DMS153 treated with DMSO at 0.1 percent for 48 hours (cell line): ENCODE measurements around the gene ADAMTSL1.

ENCODE experiments used
- DNase-seq: peaks from one replicate; lab custom pipeline; 2025; ENCODE audit not compliant: unreplicated experiment; lab: John Stamatoyannopoulos, UW

Gene ADAMTSL1

DNA sequence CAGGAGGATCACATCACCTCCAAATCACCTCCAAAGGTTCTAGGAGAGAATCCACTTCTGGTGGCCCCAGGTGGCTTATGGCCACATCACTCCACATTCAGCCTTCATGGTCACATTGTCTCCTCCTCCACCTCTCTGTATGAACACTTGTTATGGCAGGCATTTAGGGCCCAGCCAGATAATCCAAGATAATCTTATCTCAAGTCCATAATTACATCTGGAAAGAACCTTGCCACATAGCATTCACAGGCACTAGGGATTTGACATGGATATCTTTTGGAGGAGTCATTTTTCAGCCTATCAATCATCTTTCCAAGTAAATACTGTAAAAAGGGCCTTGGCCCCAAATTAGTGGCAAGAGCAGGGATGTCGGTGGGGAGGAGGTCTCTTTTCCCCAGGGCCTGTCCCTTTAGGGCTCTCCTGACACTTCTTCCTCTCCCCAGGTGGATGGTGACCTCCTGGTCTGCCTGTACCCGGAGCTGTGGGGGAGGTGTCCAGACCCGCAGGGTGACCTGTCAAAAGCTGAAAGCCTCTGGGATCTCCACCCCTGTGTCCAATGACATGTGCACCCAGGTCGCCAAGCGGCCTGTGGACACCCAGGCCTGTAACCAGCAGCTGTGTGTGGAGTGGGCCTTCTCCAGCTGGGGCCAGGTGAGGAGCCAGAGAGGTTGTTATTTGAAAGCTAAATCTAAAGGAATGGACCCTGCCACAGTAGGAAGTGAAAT lies 418.2 kb downstream of the ADAMTSL1 start:
- DNase-seq = no peak

- no peak for DNase-seq
These were observed 419.1 kb downstream of the ADAMTSL1 start for GRCh38 chr9:18893046-18893445.

DNA sequence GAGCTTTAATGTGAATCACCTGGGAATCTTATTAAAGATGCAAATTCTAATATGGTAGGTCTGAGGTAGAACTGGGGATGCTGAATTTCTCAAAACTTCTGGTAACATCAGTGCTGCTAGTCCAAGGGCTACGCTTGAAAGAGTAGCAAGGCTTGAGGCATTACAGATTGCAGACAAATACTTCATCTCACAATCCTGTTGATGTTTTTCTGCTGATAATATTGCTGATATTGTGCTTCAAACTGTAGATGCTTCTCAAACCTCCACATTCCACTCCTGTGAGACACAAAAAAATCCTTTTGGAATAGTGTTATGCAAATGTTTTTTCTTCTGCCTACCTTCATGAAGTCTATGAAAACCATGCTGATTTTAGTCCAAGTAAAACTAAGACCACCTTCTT lies 419.5 kb downstream of the ADAMTSL1 start:
- no peak for DNase-seq

- DNase-seq = no peak
These were observed 422.1 kb downstream of the ADAMTSL1 start for GRCh38 chr9:18896004-18896403.

GRCh38 chr9:18896531-18897179 lies 422.7 kb downstream of the ADAMTSL1 start:
- DNase-seq = no peak

- DNase-seq = no peak
These were observed 429.5 kb downstream of the ADAMTSL1 start for GRCh38 chr9:18903450-18903849.

GRCh38 chr9:18905028-18905882 lies 431.3 kb downstream of the ADAMTSL1 start:
- no peak for DNase-seq

DNA sequence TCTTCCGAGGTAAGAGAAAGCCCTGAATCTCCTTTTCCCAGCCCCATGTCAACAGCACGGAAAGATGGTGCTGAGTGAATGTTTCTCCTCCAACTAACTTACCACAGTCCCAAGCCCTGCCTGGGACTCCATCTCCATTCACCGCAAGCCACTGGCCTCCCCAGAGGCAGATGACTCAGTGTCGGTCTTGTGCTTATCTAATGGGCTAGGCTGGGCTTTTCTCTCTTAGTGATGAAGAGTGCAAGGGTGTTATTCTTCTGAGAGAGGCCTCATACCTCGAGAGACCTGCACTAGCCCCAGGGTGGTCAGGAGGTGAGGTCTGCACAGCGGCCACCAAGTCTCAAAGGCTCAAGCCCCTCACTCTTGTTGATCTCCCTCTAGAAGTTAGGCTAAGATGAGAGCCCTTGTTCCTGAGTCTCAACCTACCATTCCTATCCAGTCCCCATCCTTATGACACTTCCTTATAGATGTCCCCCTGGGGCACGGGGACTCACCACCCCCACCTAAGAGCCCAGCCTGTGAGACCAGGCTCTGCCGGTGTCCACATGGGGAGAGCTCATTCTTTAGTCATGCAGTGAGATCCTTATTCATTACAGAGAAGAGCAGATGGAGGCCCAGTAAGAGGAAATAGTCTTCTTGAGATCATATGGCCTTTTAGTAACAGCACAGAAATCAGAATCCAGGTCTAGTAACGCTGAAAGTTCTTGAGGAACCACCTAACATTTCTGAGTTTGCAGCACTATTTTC lies 432.1 kb downstream of the ADAMTSL1 start:
- DNase-seq = no peak

DNA sequence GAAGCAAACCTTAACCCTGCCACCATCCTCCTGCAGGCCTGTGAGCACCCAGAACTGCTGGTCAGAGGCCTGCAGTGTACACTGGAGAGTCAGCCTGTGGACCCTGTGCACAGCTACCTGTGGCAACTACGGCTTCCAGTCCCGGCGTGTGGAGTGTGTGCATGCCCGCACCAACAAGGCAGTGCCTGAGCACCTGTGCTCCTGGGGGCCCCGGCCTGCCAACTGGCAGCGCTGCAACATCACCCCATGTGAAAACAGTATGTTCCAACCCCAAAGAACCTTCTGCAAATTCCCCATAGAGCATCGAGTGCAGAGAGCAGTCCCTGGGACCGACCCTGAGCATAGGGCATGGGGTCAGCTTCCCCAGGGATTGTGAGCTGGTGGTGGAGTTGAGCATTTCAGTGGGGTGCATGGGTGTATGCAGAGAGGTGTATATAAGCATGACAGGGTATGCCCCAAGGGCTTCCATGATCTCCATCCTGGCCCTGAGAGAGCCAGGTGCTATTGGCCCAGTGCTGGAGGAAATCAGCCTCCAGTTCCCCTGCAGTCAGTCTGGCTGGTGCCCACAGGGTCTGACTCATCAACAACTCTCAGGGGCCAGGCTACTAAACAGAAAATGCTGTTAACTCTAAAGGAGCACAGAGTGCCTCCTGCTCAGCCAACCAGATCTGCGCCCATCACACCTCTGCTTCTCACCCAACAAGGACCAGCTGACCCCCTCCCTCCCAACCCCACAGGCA lies 432.9 kb downstream of the ADAMTSL1 start:
- DNase-seq = no peak

- DNase-seq = no peak
These were observed 434.1 kb downstream of the ADAMTSL1 start for GRCh38 chr9:18907927-18908625.

DNA sequence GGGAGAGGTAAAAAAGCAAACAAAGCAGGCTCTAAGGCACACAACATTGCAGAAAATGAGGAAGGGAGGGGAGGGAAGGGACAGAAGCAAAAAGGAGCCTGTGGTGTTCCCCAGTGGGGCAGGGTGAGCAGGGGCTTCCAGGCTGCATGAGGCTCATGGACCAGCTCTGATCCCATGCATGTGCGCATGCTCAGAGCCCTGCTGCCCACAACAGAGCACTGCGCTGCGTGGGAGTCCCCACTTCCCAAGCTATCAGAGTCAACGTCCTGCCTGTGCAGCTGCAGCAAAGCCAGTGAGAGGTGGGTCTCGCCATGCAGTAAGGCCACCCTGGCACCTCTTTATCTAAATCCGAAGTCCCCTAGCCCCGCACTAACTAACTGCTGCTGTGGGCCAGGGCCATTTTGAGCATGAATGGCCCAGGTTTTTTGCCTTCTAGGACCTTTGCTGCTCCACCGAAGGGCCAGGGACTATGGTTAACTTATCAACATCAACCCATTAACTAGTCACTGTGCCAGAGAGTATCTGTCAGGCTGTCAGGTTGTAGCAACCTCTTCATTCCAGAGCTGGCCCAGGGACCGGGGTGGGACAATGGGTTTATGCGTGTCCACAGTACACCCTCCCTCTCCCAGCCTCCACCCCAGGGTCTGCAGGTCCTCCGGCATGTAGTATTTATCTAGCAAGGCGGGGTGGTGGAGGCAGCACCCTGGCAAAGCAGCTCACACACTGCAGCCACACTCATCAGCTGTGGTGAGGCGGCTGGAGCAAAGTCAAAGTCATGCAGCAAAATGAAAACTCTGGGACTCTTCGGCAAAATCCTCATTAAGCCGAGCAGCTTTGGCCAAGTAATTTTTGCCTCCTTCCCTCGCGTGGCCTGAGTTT lies 435.4 kb downstream of the ADAMTSL1 start:
- DNase-seq = no peak

- DNase-seq = no peak
These were observed 436.5 kb downstream of the ADAMTSL1 start for GRCh38 chr9:18910435-18910834.

DNA sequence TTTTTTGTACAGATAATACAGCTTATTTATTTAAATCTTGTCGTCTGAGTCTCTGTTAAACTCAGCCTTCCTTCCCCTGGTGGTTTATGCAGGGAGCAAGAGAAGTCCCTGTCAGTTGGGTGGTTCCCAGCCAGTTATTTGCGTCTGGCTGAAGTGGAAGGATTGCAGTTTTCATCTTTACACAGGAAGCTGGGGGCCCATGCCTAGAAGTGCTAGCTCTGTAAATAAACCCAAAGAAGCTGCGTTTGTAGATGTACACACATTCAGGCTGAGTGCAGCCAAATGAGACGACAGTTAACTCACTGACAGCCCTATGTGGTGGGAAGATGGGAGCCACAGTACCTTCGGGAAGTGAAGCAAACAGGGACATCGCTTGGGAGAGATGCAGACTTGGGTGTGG lies 437.0 kb downstream of the ADAMTSL1 start:
- DNase-seq = peak; percentile 83

- no peak for DNase-seq
These were observed 437.9 kb downstream of the ADAMTSL1 start for GRCh38 chr9:18911714-18912342.

- no peak for DNase-seq
These were observed 446.5 kb downstream of the ADAMTSL1 start for GRCh38 chr9:18920141-18921084.

GRCh38 chr9:18921366-18922075 lies 447.6 kb downstream of the ADAMTSL1 start:
- no peak for DNase-seq
